H9 (cell line): ENCODE data around the gene ETV2. TPM values are rescaled to one million over a fixed set of nuclear protein-coding genes. Genes with fewer than 3 reads are reported as not detected.

Source experiments
- DNase-seq: peaks from one replicate; pipeline ENCODE4 v3.0.0-alpha.2; 2017
- H2AFZ ChIP-seq: one replicate; pipeline ENCODE4 v1.6.1; 2013; ENCODE audit warnings: mild to moderate bottlenecking, low read length, control low read depth, moderate library complexity
- H2AK5ac ChIP-seq: 2 replicates; pipeline ENCODE4 v1.6.1; 2013; ENCODE audit warnings: low read length, control low read depth, mixed read lengths; ENCODE audit not compliant: insufficient read length
- H2BK120ac ChIP-seq: one replicate; pipeline ENCODE4 v1.6.1; 2013; ENCODE audit warnings: low read depth, mild to moderate bottlenecking, low read length, control low read depth, inconsistent platforms; ENCODE audit not compliant: poor library complexity, severe bottlenecking
- H2BK12ac ChIP-seq: 2 replicates; pipeline ENCODE4 v1.6.1; 2013; ENCODE audit warnings: low read length, control low read depth, mixed read lengths, low read depth; ENCODE audit not compliant: insufficient read length
- H2BK15ac ChIP-seq: 2 replicates; pipeline ENCODE4 v1.6.1; 2013; ENCODE audit warnings: low read depth, low read length, control low read depth
- H2BK20ac ChIP-seq: one replicate; pipeline ENCODE4 v1.6.1; 2013; ENCODE audit warnings: low read depth, mild to moderate bottlenecking, low read length, control low read depth, inconsistent platforms; ENCODE audit not compliant: poor library complexity, severe bottlenecking
- H2BK5ac ChIP-seq: 2 replicates; pipeline ENCODE4 v1.6.1; 2013; ENCODE audit warnings: low read length, control low read depth, mixed read lengths; ENCODE audit not compliant: insufficient read length
- H3K14ac ChIP-seq: 2 replicates; pipeline ENCODE4 v1.6.1; 2013; ENCODE audit warnings: low read length, control low read depth; ENCODE audit not compliant: insufficient read depth
- H3K18ac ChIP-seq: 2 replicates; pipeline ENCODE4 v1.6.1; 2013; ENCODE audit warnings: low read depth, mild to moderate bottlenecking, mixed read lengths, low read length, control low read depth; ENCODE audit not compliant: insufficient read length
- H3K23ac ChIP-seq: 2 replicates; pipeline ENCODE4 v1.6.1; 2013; ENCODE audit warnings: low read length, control low read depth, mixed read lengths, low read depth; ENCODE audit not compliant: insufficient read length
- H3K23me2 ChIP-seq: 2 replicates; pipeline ENCODE4 v1.6.1; 2013; ENCODE audit warnings: low read depth, mild to moderate bottlenecking, mixed read lengths, low read length, control low read depth; ENCODE audit not compliant: insufficient read length, poor library complexity, severe bottlenecking
- H3K27ac ChIP-seq: 2 replicates; pipeline ENCODE4 v1.5.1; 2013; ENCODE audit warnings: low read length, control low read depth, mixed read lengths, low read depth; ENCODE audit not compliant: insufficient read length
- H3K27me3 ChIP-seq: 2 replicates; pipeline ENCODE4 v1.6.1; 2013; ENCODE audit warnings: low read length, control low read depth, inconsistent platforms; ENCODE audit not compliant: insufficient read depth
- H3K4ac ChIP-seq: 2 replicates; pipeline ENCODE4 v1.6.1; 2013; ENCODE audit warnings: low read depth, mild to moderate bottlenecking, control low read depth, inconsistent platforms, low read length, moderate library complexity
- H3K4me1 ChIP-seq: 2 replicates; pipeline ENCODE4 v1.6.1; 2013; ENCODE audit warnings: low read length, control low read depth, inconsistent platforms; ENCODE audit not compliant: insufficient read depth
- H3K4me2 ChIP-seq: 2 replicates; pipeline ENCODE4 v1.6.1; 2013; ENCODE audit warnings: low read length, control low read depth, mixed read lengths; ENCODE audit not compliant: insufficient read length, insufficient read depth
- H3K56ac ChIP-seq: 2 replicates; pipeline ENCODE4 v1.6.1; 2013; ENCODE audit warnings: low read depth, mild to moderate bottlenecking, mixed read lengths, low read length, control low read depth; ENCODE audit not compliant: insufficient read length
- H3K79me1 ChIP-seq: 2 replicates; pipeline ENCODE4 v1.6.1; 2013; ENCODE audit warnings: low read depth, mild to moderate bottlenecking, moderate library complexity, low read length, control low read depth, inconsistent platforms; ENCODE audit not compliant: insufficient read depth, poor library complexity, severe bottlenecking
- H3K79me2 ChIP-seq: 2 replicates; pipeline ENCODE4 v1.6.1; 2013; ENCODE audit warnings: low read length, control low read depth, inconsistent platforms; ENCODE audit not compliant: insufficient read depth
- H3K9ac ChIP-seq: 2 replicates; pipeline ENCODE4 v1.6.1; 2013; ENCODE audit warnings: low read length, control low read depth, mixed read lengths; ENCODE audit not compliant: insufficient read length; ENCODE audit errors: extremely low read depth
- H3K9me3 ChIP-seq: one replicate; pipeline ENCODE4 v1.6.1; 2013; ENCODE audit warnings: low read depth, low read length, inconsistent platforms; ENCODE audit not compliant: control insufficient read depth
- H3T11ph ChIP-seq: one replicate; pipeline ENCODE4 v1.6.1; 2013; ENCODE audit warnings: mild to moderate bottlenecking, low read length, control low read depth, inconsistent platforms
- H4K20me1 ChIP-seq: one replicate; pipeline ENCODE4 v1.6.1; 2013; ENCODE audit not compliant: control insufficient read depth, insufficient read length, insufficient read depth
- H4K5ac ChIP-seq: 2 replicates; pipeline ENCODE4 v1.6.1; 2013; ENCODE audit warnings: low read depth, mild to moderate bottlenecking, mixed read lengths, low read length, control low read depth; ENCODE audit not compliant: insufficient read length
- H4K8ac ChIP-seq: replicated peaks from 2 replicates; pipeline ENCODE4 v1.6.1; 2013; ENCODE audit warnings: low read length, control low read depth, mixed read lengths, low read depth; ENCODE audit not compliant: insufficient read length
- H4K91ac ChIP-seq: 2 replicates; pipeline ENCODE4 v1.6.1; 2013; ENCODE audit warnings: low read depth, mild to moderate bottlenecking, moderate library complexity, mixed read lengths, low read length, control low read depth; ENCODE audit not compliant: insufficient read length
- H3K27ac Mint-ChIP-seq, 3 experiments: 2 replicates in 2 of 3; 3 replicates in 1 of 3; pipeline ENCODE4 v1.8.0; 2020 to 2021; ENCODE audit warnings: mixed read lengths in 3 of 3, mild to moderate bottlenecking in 1 of 3, moderate library complexity in 1 of 3
- H3K27me3 Mint-ChIP-seq: 2 replicates; pipeline ENCODE4 v1.8.0; 2021; ENCODE audit warnings: low read depth, mild to moderate bottlenecking, moderate library complexity, mixed read lengths
- H3K36me3 Mint-ChIP-seq, 3 experiments: 2 replicates in 2 of 3; 3 replicates in 1 of 3; pipeline ENCODE4 v1.8.0; 2020 to 2021; ENCODE audit warnings: low read depth in 3 of 3, mixed read lengths in 3 of 3; ENCODE audit not compliant: insufficient read depth in 1 of 3
- H3K4me1 Mint-ChIP-seq, 2 experiments: 2 replicates each; pipeline ENCODE4 v1.8.0; 2020; ENCODE audit warnings: mixed read lengths in 2 of 2
- H3K4me3 Mint-ChIP-seq, 2 experiments: 2 replicates in 1 of 2; 3 replicates in 1 of 2; pipeline ENCODE4 v1.8.0; 2020 to 2021; ENCODE audit warnings: mild to moderate bottlenecking in 2 of 2, mixed read lengths in 2 of 2, moderate library complexity in 1 of 2
- H3K9me3 Mint-ChIP-seq, 2 experiments: 2 replicates in 1 of 2; 3 replicates in 1 of 2; pipeline ENCODE4 v1.8.0; 2020; ENCODE audit warnings: mild to moderate bottlenecking in 2 of 2, mixed read lengths in 2 of 2, moderate library complexity in 1 of 2
- CTCF ChIP-seq: fragments of 200-600 bp; sonication (generic); conservative IDR thresholded peaks from 3 replicates; pipeline ENCODE4 v1.8.0; 2021; ENCODE audit warnings: antibody characterized with exemption, mild to moderate bottlenecking
- WGBS: extraction: QIAGEN DNeasy Blood & Tissue Kit; methylation state at CpG from one replicate; pipeline ENCODE4 v1.1.7; 2013; ENCODE audit warnings: missing lambda C conversion rate, low lambda C conversion rate, mixed read lengths; ENCODE audit not compliant: insufficient read length; ENCODE audit errors: extremely low coverage; 5-methylcytosine and 5-hydroxymethylcytosine counted together
- total RNA-seq: library from RNA; stranded (reverse); gene quantifications from 2 replicates; pipeline ENCODE4 v1.2.1, GENCODE V29; 2021

The ETV2 gene
- total RNA-seq, 1 experiment from 2014 or later: 1.9 TPM

- Histone ChIP-seq H3K9me3 (peaks cover 12% of the 10 kb centered on the region), H2AFZ (no peak overlapping the region), H3K56ac (no peak overlapping the region), H3K4me2 (no peak overlapping the region), H3K79me2 (no peaks in the 10 kb centered on the region), H4K20me1 (no peaks in the 10 kb centered on the region), H2BK12ac (no peak overlapping the region), H3K23me2 (no peaks in the 10 kb centered on the region), H3K14ac (no peak overlapping the region), H3K18ac (no peak overlapping the region), H2BK15ac (no peak overlapping the region), H4K91ac (no peak overlapping the region), H3K4me1 (no peaks in the 10 kb centered on the region), H3K27ac (no peak overlapping the region), H3K27me3 (no peaks in the 10 kb centered on the region), H3T11ph (no peak overlapping the region), H2AK5ac (no peak overlapping the region), H4K5ac (no peak overlapping the region), H2BK20ac (no peak overlapping the region), H3K79me1 (no peaks in the 10 kb centered on the region), H2BK120ac (no peak overlapping the region), H2BK5ac (no peak overlapping the region), H3K23ac (no peak overlapping the region), H4K8ac (no peak overlapping the region), H3K9ac (no peak overlapping the region), H3K4ac (no peak overlapping the region)
- Mint-ChIP-seq H3K4me3 (no peak overlapping the region), H3K27ac (no peak overlapping the region), H3K36me3 (peaks cover 4 to 7% (median 5%) of the 10 kb centered on the region in 3 experiments; a peak in 5 of 7 replicates), H3K4me1 (peaks cover 5% of the 10 kb centered on the region in 2 experiments), H3K27me3 (peaks cover 25% of the 10 kb centered on the region), H3K9me3 (peaks cover 28 to 36% of the 10 kb centered on the region in 2 experiments)
- WGBS: no CpG with 5 or more reads among the region's 3 CpGs
- no peak for TF ChIP-seq CTCF
- no peak for DNase-seq
Measured at GRCh38 chr19:35607661-35608060, 33.9 kb upstream of the ETV2 start.
